Measurements from ENCODE around the gene CDR2. TPM values are rescaled to one million over a fixed set of nuclear protein-coding genes. Genes with fewer than 3 reads are reported as not detected.

Gene CDR2
- total RNA-seq, 1 experiment from 2014 or later: 29.3 TPM

DNA sequence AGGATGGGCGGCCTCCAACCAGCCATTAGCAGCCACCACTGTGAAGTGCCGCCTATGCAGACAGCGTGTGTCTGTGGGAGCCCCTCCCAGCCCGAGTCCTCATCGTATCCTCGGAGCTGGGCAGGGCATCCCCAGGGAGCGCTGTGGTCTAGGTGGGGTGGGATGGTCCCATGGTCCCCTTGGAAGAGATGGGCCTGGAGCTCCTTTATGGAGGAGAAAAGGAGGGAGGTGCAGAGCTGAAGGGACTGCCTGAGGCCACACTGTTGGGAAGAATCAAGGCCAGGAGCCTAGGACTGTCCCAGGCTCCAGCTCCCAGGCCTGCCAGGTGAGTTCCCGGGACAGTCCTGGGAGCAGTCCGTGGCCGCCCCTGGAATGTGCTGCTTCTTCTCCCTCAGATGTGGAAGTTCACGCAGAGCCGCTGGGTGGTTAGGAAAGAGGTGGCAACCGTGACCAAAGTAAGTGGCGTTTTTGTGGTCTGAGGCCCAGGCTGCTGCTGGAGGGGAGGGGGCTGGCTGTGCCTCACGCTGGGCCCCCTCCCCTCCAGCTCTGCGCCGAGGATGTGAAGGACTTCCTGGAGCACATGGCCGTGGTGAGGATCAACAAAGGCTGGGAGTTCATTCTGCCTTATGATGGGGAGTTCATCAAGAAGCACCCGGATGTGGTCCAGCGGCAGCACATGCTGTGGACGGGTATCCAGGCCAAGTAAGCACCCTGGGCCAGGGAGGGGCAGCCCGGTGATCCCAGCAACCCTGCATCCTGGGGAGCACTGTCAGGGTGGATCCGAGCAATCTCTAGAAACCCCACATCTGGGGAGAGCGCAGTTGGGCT is 50.2 kb downstream of the CDR2 start:
- BruUV-seq (replicated peaks): no TSS peak
- CTCF ChIA-PET: interaction anchor here (0.5 to 0.6 kb wide), 2 partner anchors 12 to 339 kb away, joined by 3 read pairs; no protein-coding TSS in a partner anchor

DNA sequence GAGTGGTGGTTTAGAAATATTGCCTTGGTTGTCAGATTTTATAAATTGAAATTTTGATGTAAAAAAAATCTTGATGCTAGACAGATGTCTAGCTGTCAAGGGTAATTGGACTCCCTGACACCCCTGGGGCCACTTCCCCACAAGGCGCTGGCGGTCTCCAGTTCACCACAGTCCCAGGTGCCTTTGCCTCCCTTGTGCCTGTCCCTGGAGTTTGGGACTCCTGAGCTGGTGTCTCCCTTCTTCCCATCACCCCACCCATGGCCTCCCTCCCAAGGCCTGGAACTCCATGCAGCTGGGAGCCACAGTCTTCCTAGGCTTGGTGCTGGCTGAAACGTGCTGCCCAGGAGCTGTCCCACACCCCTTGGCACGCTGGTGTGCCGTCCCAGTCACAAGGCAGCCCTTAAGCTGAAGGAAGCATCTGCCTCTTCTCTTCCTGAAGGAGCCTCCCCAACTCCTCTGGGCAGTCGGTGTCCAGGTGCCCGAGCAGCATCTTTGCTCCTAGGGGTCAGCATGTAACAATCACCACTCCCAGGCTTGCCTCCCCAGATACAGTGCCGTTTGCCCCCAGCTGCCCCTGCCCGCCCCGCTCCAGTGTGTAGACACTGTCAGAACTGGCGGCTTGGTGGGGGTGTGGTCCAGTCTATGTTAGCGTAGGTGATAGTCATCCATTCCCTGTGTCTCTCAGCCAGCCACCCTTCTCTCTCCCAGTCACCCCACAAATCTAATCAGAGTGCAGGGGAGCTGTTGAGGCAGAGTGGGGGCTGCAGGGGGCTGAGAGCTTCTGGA is 51.1 kb downstream of the CDR2 start:
- H4K20me1 ChIP-seq (ENCODE audit: insufficient read depth): peaks cover 17% of the 10 kb centered on the region
- CTCF ChIA-PET: interaction anchor here (0.5 kb wide), 1 partner anchor 340 kb away, joined by 3 read pairs; no protein-coding TSS in a partner anchor
- BruUV-seq (replicated peaks): no TSS peak
- no peaks in the 10 kb centered on the region; the same call in 1 of the 2 replicates for H3K79me2 ChIP-seq (ENCODE audit: low read depth)
- no peak for DNase-seq
- H3K4me3 ChIP-seq: no peak overlapping the region
- no peak for TF ChIP-seq EZH2 (IDR thresholded peaks at IDR 0.05; ENCODE audit: low read depth)
- H3K36me3 ChIP-seq (ENCODE audit: low read depth): 0 out of 2 replicates have a peak, but pooled peaks cover 9% of the 10 kb centered on the region
- H3K9me3 ChIP-seq (ENCODE audit: insufficient read depth, low read depth): no peaks in the 10 kb centered on the region
- no peaks in the 10 kb centered on the region for H3K27me3 ChIP-seq (ENCODE audit: insufficient read depth, low read depth)
- H3K4me2 ChIP-seq: no peak overlapping the region
- no peaks in the 10 kb centered on the region for H3K9me2 ChIP-seq (ENCODE audit: insufficient read depth)
- no peaks in the 10 kb centered on the region for H3K4me1 ChIP-seq (replicated peaks; ENCODE audit: insufficient read depth)
- intact Hi-C loops (cut with micrococcal nuclease; ENCODE audit: unreplicated experiment): loop anchor here (5.0 kb wide), 2 partner anchors 766 to 1021 kb away; no protein-coding TSS in a partner anchor
- POLR2A ChIA-PET (ENCODE audit: unreplicated experiment): no interaction called here
- no peak overlapping the region for H2AFZ ChIP-seq
- H3F3A ChIP-seq (ENCODE audit: insufficient read depth, low read depth): peaks cover 10% of the 10 kb centered on the region; the same call in 1 of the 2 replicates
- no peak overlapping the region for H3K27ac ChIP-seq

More for the DNA sequence above, 50.2 kb downstream of the CDR2 start:
- no peak for DNase-seq
- no peak overlapping the region for H3K4me3 ChIP-seq
- peaks cover 10% of the 10 kb centered on the region; the same call in 1 of the 2 replicates for H3F3A ChIP-seq (ENCODE audit: insufficient read depth, low read depth)
- TF ChIP-seq, protein P1, sequence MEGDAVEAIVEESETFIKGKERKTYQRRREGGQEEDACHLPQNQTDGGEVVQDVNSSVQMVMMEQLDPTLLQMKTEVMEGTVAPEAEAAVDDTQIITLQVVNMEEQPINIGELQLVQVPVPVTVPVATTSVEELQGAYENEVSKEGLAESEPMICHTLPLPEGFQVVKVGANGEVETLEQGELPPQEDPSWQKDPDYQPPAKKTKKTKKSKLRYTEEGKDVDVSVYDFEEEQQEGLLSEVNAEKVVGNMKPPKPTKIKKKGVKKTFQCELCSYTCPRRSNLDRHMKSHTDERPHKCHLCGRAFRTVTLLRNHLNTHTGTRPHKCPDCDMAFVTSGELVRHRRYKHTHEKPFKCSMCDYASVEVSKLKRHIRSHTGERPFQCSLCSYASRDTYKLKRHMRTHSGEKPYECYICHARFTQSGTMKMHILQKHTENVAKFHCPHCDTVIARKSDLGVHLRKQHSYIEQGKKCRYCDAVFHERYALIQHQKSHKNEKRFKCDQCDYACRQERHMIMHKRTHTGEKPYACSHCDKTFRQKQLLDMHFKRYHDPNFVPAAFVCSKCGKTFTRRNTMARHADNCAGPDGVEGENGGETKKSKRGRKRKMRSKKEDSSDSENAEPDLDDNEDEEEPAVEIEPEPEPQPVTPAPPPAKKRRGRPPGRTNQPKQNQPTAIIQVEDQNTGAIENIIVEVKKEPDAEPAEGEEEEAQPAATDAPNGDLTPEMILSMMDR (conservative IDR thresholded peaks at IDR 0.05): no peak
- TF ChIP-seq EZH2 (IDR thresholded peaks at IDR 0.05; ENCODE audit: low read depth): no peak
- peaks cover 19% of the 10 kb centered on the region for H4K20me1 ChIP-seq (ENCODE audit: insufficient read depth)
- H3K27ac ChIP-seq: no peak overlapping the region
- H3K79me2 ChIP-seq (ENCODE audit: low read depth): no peaks in the 10 kb centered on the region; the same call in 1 of the 2 replicates
- intact Hi-C loops (cut with micrococcal nuclease; ENCODE audit: unreplicated experiment): loop anchor here (5.0 kb wide), 2 partner anchors 767 to 1022 kb away; no protein-coding TSS in a partner anchor
- H3K36me3 ChIP-seq (ENCODE audit: low read depth): 0 out of 2 replicates have a peak, but pooled peaks cover 6% of the 10 kb centered on the region
- H3K9me3 ChIP-seq (ENCODE audit: insufficient read depth, low read depth): no peaks in the 10 kb centered on the region
- H3K4me2 ChIP-seq: no peak overlapping the region
- no peaks in the 10 kb centered on the region for H3K9me2 ChIP-seq (ENCODE audit: insufficient read depth)
- no peaks in the 10 kb centered on the region for H3K27me3 ChIP-seq (ENCODE audit: insufficient read depth, low read depth)
- no peaks in the 10 kb centered on the region for H3K4me1 ChIP-seq (replicated peaks; ENCODE audit: insufficient read depth)
- POLR2A ChIA-PET (ENCODE audit: unreplicated experiment): no interaction called here
- H2AFZ ChIP-seq: no peak overlapping the region

DNA sequence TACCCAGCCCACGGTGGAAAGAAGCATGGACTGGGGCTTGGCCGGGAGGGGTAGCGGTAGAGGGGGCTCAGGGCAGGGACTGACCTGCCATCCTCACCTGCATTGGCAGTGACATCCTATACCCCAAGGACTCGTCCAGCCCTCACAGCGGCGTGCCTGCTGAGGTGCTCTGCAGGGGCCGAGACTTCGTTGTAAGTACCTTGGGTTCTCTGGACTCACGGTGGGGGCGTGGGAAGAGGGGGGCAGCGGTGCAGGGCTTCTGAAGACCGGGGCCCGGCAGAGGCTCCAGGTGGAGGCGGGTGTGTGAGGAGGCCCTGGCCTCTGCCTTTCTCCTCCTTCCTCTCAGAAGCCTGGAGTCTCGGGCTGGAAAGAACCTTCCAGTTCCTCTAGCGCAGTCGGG is 51.7 kb downstream of the CDR2 start:
- Histone ChIP-seq H3K4me1 (replicated peaks; ENCODE audit: insufficient read depth) (no peaks in the 10 kb centered on the region), H2AFZ (no peak overlapping the region), H3K27ac (no peak overlapping the region), H3K4me2 (no peak overlapping the region), H3F3A (ENCODE audit: insufficient read depth, low read depth) (peaks cover 12% of the 10 kb centered on the region; the same call in 1 of the 2 replicates), H4K20me1 (ENCODE audit: insufficient read depth) (peaks cover 17% of the 10 kb centered on the region), H3K9me2 (ENCODE audit: insufficient read depth) (no peaks in the 10 kb centered on the region), H3K36me3 (ENCODE audit: low read depth) (0 out of 2 replicates have a peak, but pooled peaks cover 9% of the 10 kb centered on the region), H3K27me3 (ENCODE audit: insufficient read depth, low read depth) (no peaks in the 10 kb centered on the region), H3K79me2 (ENCODE audit: low read depth) (no peaks in the 10 kb centered on the region; the same call in 1 of the 2 replicates), H3K9me3 (ENCODE audit: insufficient read depth, low read depth) (no peaks in the 10 kb centered on the region), H3K4me3 (no peak overlapping the region)
- ChIA-PET POLR2A (ENCODE audit: unreplicated experiment) (no interaction called here), CTCF (no interaction called here)
- TF ChIP-seq EZH2 (IDR thresholded peaks at IDR 0.05; ENCODE audit: low read depth): no peak
- TF ChIP-seq, protein P1 (conservative IDR thresholded peaks at IDR 0.05): no peak
- no TSS peak for BruUV-seq (replicated peaks)
- intact Hi-C loops (cut with micrococcal nuclease; ENCODE audit: unreplicated experiment): loop anchor here (5.0 kb wide), 2 partner anchors 765 to 1020 kb away; no protein-coding TSS in a partner anchor
- no peak for DNase-seq
